DOHH2 (cell line): ENCODE results near the gene TMEM18.

ENCODE experiments used
- H3F3A ChIP-seq: fragments of 200-600 bp; sonication (generic), shearing (Covaris generic); 2 replicates; pipeline ENCODE4 v1.6.0; 2016; ENCODE audit warnings: antibody characterized with exemption, mild to moderate bottlenecking; ENCODE audit not compliant: control insufficient read depth, insufficient read depth
- H3K27ac ChIP-seq: fragments of 200-600 bp; sonication (generic); 2 replicates; pipeline ENCODE4 v1.5.1; 2014; ENCODE audit warnings: low read depth, mild to moderate bottlenecking, low read length, moderate library complexity
- H3K27me3 ChIP-seq: fragments of 200-600 bp; sonication (generic); 2 replicates; pipeline ENCODE4 v1.6.1; 2014; ENCODE audit warnings: mild to moderate bottlenecking, low read length, mixed read lengths; ENCODE audit not compliant: control insufficient read depth
- H3K36me3 ChIP-seq: fragments of 200-600 bp; sonication (generic); 2 replicates; pipeline ENCODE4 v1.6.1; 2014; ENCODE audit warnings: mild to moderate bottlenecking, low read length, moderate library complexity, mixed read lengths; ENCODE audit not compliant: control insufficient read depth
- H3K4me1 ChIP-seq: fragments of 200-600 bp; sonication (generic); 2 replicates; pipeline ENCODE4 v1.6.1; 2014; ENCODE audit warnings: mild to moderate bottlenecking, low read length, mixed read lengths; ENCODE audit not compliant: control insufficient read depth
- H3K4me2 ChIP-seq: fragments of 200-600 bp; sonication (generic); 2 replicates; pipeline ENCODE4 v1.6.0; 2014; ENCODE audit warnings: mild to moderate bottlenecking, low read length, moderate library complexity
- H3K4me3 ChIP-seq: fragments of 200-600 bp; sonication (generic); 2 replicates; pipeline ENCODE4 v1.5.1; 2014; ENCODE audit warnings: mild to moderate bottlenecking, low read length, mixed read lengths
- H3K79me2 ChIP-seq: fragments of 200-600 bp; sonication (generic); 2 replicates; pipeline ENCODE4 v1.6.1; 2014; ENCODE audit warnings: mild to moderate bottlenecking, low read length, mixed read lengths; ENCODE audit not compliant: control insufficient read depth
- H3K9me2 ChIP-seq: fragments of 200-600 bp; sonication (generic); replicated peaks from 2 replicates; pipeline ENCODE4 v1.6.1; 2014; ENCODE audit warnings: mild to moderate bottlenecking, low read length, mixed read lengths; ENCODE audit not compliant: control insufficient read depth
- H3K9me3 ChIP-seq: fragments of 200-600 bp; sonication (generic); 2 replicates; pipeline ENCODE4 v1.6.1; 2014; ENCODE audit warnings: antibody characterized with exemption, low read length, mixed read lengths; ENCODE audit not compliant: control insufficient read depth, insufficient read depth
- H4K20me1 ChIP-seq: fragments of 200-600 bp; sonication (generic); 2 replicates; pipeline ENCODE4 v1.6.0; 2014; ENCODE audit warnings: low read depth, mild to moderate bottlenecking, antibody characterized with exemption, low read length, moderate library complexity; ENCODE audit not compliant: control insufficient read depth, insufficient read depth
- CTCF ChIP-seq: fragments of 200-600 bp; sonication (generic); IDR thresholded peaks from one replicate; pipeline ENCODE4 v1.5.1; 2014; ENCODE audit warnings: antibody characterized with exemption, mild to moderate bottlenecking, low read depth, low read length; ENCODE audit not compliant: poor library complexity, severe bottlenecking
- EZH2phosphoT487 ChIP-seq: fragments of 200-600 bp; sonication (generic); IDR thresholded peaks from 2 replicates; pipeline ENCODE4 v1.6.1; 2017; ENCODE audit warnings: borderline replicate concordance, mild to moderate bottlenecking, antibody characterized with exemption, low read length, moderate library complexity, mixed read lengths

TMEM18 gene

GRCh38 chr2:620471-621302, 56.5 kb downstream of the TMEM18 start:
- no peaks in the 10 kb centered on the region for H3K79me2 ChIP-seq

GRCh38 chr2:620004-620403, 57.2 kb downstream of the TMEM18 start:
- Histone ChIP-seq H3K4me1 (no peaks in the 10 kb centered on the region), H3F3A (no peaks in the 10 kb centered on the region), H3K4me2 (no peak overlapping the region), H3K9me2 (no peaks in the 10 kb centered on the region), H3K36me3 (no peaks in the 10 kb centered on the region), H3K27me3 (no peaks in the 10 kb centered on the region), H4K20me1 (no peaks in the 10 kb centered on the region), H3K27ac (no peak overlapping the region), H3K9me3 (peaks cover 3% of the 10 kb centered on the region; the same call in 1 of the 2 replicates), H3K79me2 (no peaks in the 10 kb centered on the region), H3K4me3 (no peak overlapping the region)
- TF ChIP-seq CTCF (no peak), EZH2phosphoT487 (no peak)

More at GRCh38 chr2:620471-621302, 56.5 kb downstream of the TMEM18 start:
- no peak overlapping the region for H3K27ac ChIP-seq
- TF ChIP-seq CTCF (no peak), EZH2phosphoT487 (no peak)
- no peaks in the 10 kb centered on the region for H3K9me2 ChIP-seq
- no peaks in the 10 kb centered on the region for H3F3A ChIP-seq
- H3K4me1 ChIP-seq = no peaks in the 10 kb centered on the region
- H3K36me3 ChIP-seq = no peaks in the 10 kb centered on the region
- no peak overlapping the region for H3K4me3 ChIP-seq
- H3K27me3 ChIP-seq = no peaks in the 10 kb centered on the region
- no peak overlapping the region for H3K4me2 ChIP-seq
- peaks cover 3% of the 10 kb centered on the region; the same call in 1 of the 2 replicates for H3K9me3 ChIP-seq
- H4K20me1 ChIP-seq = no peaks in the 10 kb centered on the region

GRCh38 chr2:618422-618990, 58.7 kb downstream of the TMEM18 start:
- no peaks in the 10 kb centered on the region for H3K9me2 ChIP-seq
- H3K79me2 ChIP-seq = no peaks in the 10 kb centered on the region
- no peak overlapping the region for H3K4me3 ChIP-seq
- TF ChIP-seq EZH2phosphoT487 (no peak), CTCF (no peak)
- H3K4me1 ChIP-seq = no peaks in the 10 kb centered on the region
- peaks cover 3% of the 10 kb centered on the region; the same call in 1 of the 2 replicates for H3K9me3 ChIP-seq
- no peaks in the 10 kb centered on the region for H3F3A ChIP-seq
- H3K27ac ChIP-seq = no peak overlapping the region
- no peaks in the 10 kb centered on the region for H3K36me3 ChIP-seq
- H3K27me3 ChIP-seq = no peaks in the 10 kb centered on the region
- no peak overlapping the region for H3K4me2 ChIP-seq
- no peaks in the 10 kb centered on the region for H4K20me1 ChIP-seq
